HepG2 (cell line): Measurements from ENCODE around the gene NFE2. TPM values are rescaled to one million over a fixed set of nuclear protein-coding genes. Genes with fewer than 3 reads are reported as not detected.

Source experiments
- ATF7-NPFF ChIP-seq: sonication (generic); formaldehyde crosslinking; IDR thresholded peaks from 2 replicates; pipeline ENCODE4 v1.8.1; 2023; ENCODE audit warnings: mild to moderate bottlenecking, low read depth, missing genetic modification reagents, moderate library complexity
- CSRNP1 ChIP-seq: sonication (generic); formaldehyde crosslinking; IDR thresholded peaks from 2 replicates; pipeline ENCODE4 v1.8.1; 2023; ENCODE audit warnings: mild to moderate bottlenecking, missing genetic modification reagents
- E2F1 ChIP-seq: sonication (generic); formaldehyde crosslinking; IDR thresholded peaks from 2 replicates; pipeline ENCODE4 v1.5.0; 2020; ENCODE audit warnings: missing genetic modification reagents
- ELF3 ChIP-seq: IDR thresholded peaks from 2 replicates; pipeline ENCODE4 v1.6.1; 2016; ENCODE audit warnings: missing genetic modification reagents, missing compliant biosample characterization
- GPBP1L1 ChIP-seq: sonication (generic); formaldehyde crosslinking; IDR thresholded peaks from 2 replicates; pipeline ENCODE4 v1.5.0; 2020; ENCODE audit warnings: mild to moderate bottlenecking, missing genetic modification reagents
- HDAC1 ChIP-seq: sonication (generic); formaldehyde crosslinking; IDR thresholded peaks from 2 replicates; pipeline ENCODE4 v1.5.1; 2020; ENCODE audit warnings: mild to moderate bottlenecking, missing genetic modification reagents
- MAZ ChIP-seq, 2 experiments: sonication (generic) in 1 of 2; formaldehyde crosslinking in 1 of 2; IDR thresholded peaks; 2 replicates each; pipeline versions ENCODE4 v1.5.0 to v1.6.1; 2012 to 2020; ENCODE audit warnings: low read depth in 2 of 2, mild to moderate bottlenecking in 2 of 2, borderline replicate concordance in 1 of 2, improper control_type of control experiment in 1 of 2, low read length in 1 of 2, missing genetic modification reagents in 1 of 2, moderate library complexity in 1 of 2
- MNT ChIP-seq: fragments of 450-650 bp; IDR thresholded peaks from 2 replicates; pipeline ENCODE4 v1.6.1; 2016
- RNF219 ChIP-seq: sonication (generic); formaldehyde crosslinking; IDR thresholded peaks from 2 replicates; pipeline ENCODE4 v1.5.0; 2020; ENCODE audit warnings: mild to moderate bottlenecking, missing genetic modification reagents
- RXRB ChIP-seq: IDR thresholded peaks from 2 replicates; pipeline ENCODE4 v1.6.1; 2016; ENCODE audit warnings: borderline replicate concordance, missing genetic modification reagents, missing compliant biosample characterization
- THAP11 ChIP-seq: IDR thresholded peaks from 2 replicates; pipeline ENCODE4 v1.6.1; 2016; ENCODE audit warnings: missing biosample characterization, missing genetic modification reagents
- YEATS2 ChIP-seq: sonication (generic); formaldehyde crosslinking; IDR thresholded peaks from 2 replicates; pipeline ENCODE4 v1.4.0; 2020; ENCODE audit warnings: missing genetic modification reagents, borderline replicate concordance
- ZBTB39 ChIP-seq: sonication (generic); formaldehyde crosslinking; IDR thresholded peaks from 2 replicates; pipeline ENCODE4 v1.5.0; 2020; ENCODE audit warnings: missing genetic modification reagents
- ZFP82 ChIP-seq: sonication (generic); formaldehyde crosslinking; IDR thresholded peaks from 2 replicates; pipeline ENCODE4 v1.5.1; 2020; ENCODE audit warnings: mild to moderate bottlenecking, missing genetic modification reagents, borderline replicate concordance
- ZNF557 ChIP-seq: sonication (generic); formaldehyde crosslinking; IDR thresholded peaks from 2 replicates; pipeline ENCODE4 v1.4.0; 2020; ENCODE audit warnings: missing genetic modification reagents
- ZNF570 ChIP-seq: sonication (generic); formaldehyde crosslinking; IDR thresholded peaks from 2 replicates; pipeline ENCODE4 v1.4.0; 2020; ENCODE audit warnings: mild to moderate bottlenecking, missing genetic modification reagents, borderline replicate concordance
- polyA plus RNA-seq, 8 experiments: library from polyadenylated mRNA; depleted of rRNA in 3 of 8; stranded (reverse) in 7 of 8; unstranded in 1 of 8; fragments of >200 nt; fragmentation: Illumina TruSeq in 4 of 8; extraction: Trizol in 4 of 8; gene quantifications; 2 replicates each; pipeline versions ENCODE4 v1.2.1 to v1.2.3, GENCODE V29; 2011 to 2016; ENCODE audit warnings: low read depth in 4 of 8, missing spikeins in 1 of 8, mixed read lengths in 1 of 8; ENCODE audit not compliant: insufficient read depth in 1 of 8
- total RNA-seq, 5 experiments: library from RNA; depleted of rRNA; stranded (reverse); fragments of >200 nt; fragmentation: Illumina TruSeq; extraction: Trizol; gene quantifications; 2 replicates each; pipeline ENCODE4 v1.2.3, GENCODE V29; 2016; ENCODE audit warnings: low read depth in 1 of 5

The NFE2 gene
- total and polyA plus RNA-seq, 2 of the 13 experiments (the other 11 are each of a cell fraction or from before 2014, with no cell fraction given): 4.5 to 7.8 TPM

- TF ChIP-seq RNF219 (CRISPR knock-in tag) (0 out of 2 replicates have a peak, but pooled peaks have one; percentile 78), THAP11 (CRISPR knock-in tag) (no peak), CSRNP1 (CRISPR knock-in tag) (no peak), YEATS2 (peak; percentile 60; the same call in 1 of the 2 replicates), E2F1 (CRISPR knock-in tag) (no peak), ZNF570 (no peak), HDAC1 (CRISPR knock-in tag) (peak; percentile 53), ATF7-NPFF (CRISPR knock-in tag) (0 out of 2 replicates have a peak, but pooled peaks have one; percentile 26), MNT (no peak), MAZ (IDR thresholded peaks at IDR 0.05; ENCODE audit: borderline replicate concordance, low read depth, low read length) (0 out of 2 replicates have a peak, but pooled peaks have one; percentile 63), MAZ (CRISPR knock-in tag; IDR thresholded peaks at IDR 0.05; ENCODE audit: low read depth) (no peak), ZNF557 (CRISPR knock-in tag) (no peak), ELF3 (CRISPR knock-in tag) (peak; percentile 86), ZBTB39 (CRISPR knock-in tag) (0 out of 2 replicates have a peak, but pooled peaks have one; percentile 55), ZFP82 (CRISPR knock-in tag) (0 out of 2 replicates have a peak, but pooled peaks have one; percentile 26), GPBP1L1 (CRISPR knock-in tag) (no peak), RXRB (CRISPR knock-in tag) (peak; percentile 94)
Observed at GRCh38 chr12:54294152-54294952, 6.5 kb downstream of the NFE2 start (continued).
